Activated T-cell treated with anti-CD3 and anti-CD28 coated beads, Interleukin-2, amount 50 U/mL, for 24 hours (primary cell): Measurements from ENCODE around the gene SPON1.
"Not testable (repeated sequence)": the region's sequence is repeated elsewhere in the genome, so short reads cannot be mapped to it uniquely, and the experiment has no call there.

ENCODE experiments used
- DNase-seq: peaks from one replicate; pipeline ENCODE4 v3.0.0-alpha.2; 2020
- H3K27ac Mint-ChIP-seq: 2 replicates; pipeline ENCODE4 v1.8.0; 2020; ENCODE audit warnings: mild to moderate bottlenecking, mixed read lengths
- H3K27me3 Mint-ChIP-seq: 2 replicates; pipeline ENCODE4 v1.8.0; 2020; ENCODE audit warnings: mixed read lengths
- H3K36me3 Mint-ChIP-seq: 2 replicates; pipeline ENCODE4 v1.8.0; 2020; ENCODE audit warnings: low read depth, mixed read lengths
- H3K4me1 Mint-ChIP-seq: 2 replicates; pipeline ENCODE4 v1.8.0; 2020; ENCODE audit warnings: low read depth, mixed read lengths
- H3K4me3 Mint-ChIP-seq: 2 replicates; pipeline ENCODE4 v1.8.0; 2020; ENCODE audit warnings: mild to moderate bottlenecking, moderate library complexity, mixed read lengths
- H3K9me3 Mint-ChIP-seq: 2 replicates; pipeline ENCODE4 v1.8.0; 2020; ENCODE audit warnings: mixed read lengths

SPON1 gene

DNA sequence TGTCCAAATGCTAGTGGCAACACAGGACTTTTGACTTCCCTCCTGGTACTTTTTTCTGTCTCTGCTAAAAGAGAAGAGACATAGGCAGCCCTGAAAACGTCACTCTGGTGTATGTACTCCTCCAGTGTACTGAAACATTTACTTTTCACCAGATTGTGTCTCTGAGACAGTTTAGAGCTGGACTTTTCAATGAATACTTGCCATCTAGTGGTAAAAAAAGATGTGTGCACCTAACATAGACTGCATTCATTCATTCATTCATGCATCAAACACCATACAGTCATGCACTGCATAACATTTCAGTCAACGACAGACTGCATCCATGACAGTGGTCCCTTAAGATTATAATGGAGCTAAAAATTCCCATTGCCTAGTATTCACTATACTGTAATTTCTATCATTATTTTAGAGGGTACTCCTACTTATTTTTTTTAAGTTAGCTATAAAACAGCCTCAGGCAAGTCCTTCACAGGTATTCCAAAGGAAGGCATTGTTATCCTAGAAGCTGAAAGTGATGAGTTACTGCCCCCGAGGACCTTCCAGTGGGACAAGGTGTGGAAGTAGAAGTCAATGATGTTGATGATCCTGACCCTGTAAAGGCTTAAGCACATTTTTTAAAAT lies 186.2 kb downstream of the SPON1 start:
- Mint-ChIP-seq H3K9me3 (peaks cover 7% of the 10 kb centered on the region), H3K4me3 (no peak overlapping the region), H3K27me3 (no peaks in the 10 kb centered on the region), H3K27ac (no peak overlapping the region), H3K36me3 (peaks cover 6% of the 10 kb centered on the region), H3K4me1 (peaks cover 12% of the 10 kb centered on the region)
- DNase-seq = no peak

DNA sequence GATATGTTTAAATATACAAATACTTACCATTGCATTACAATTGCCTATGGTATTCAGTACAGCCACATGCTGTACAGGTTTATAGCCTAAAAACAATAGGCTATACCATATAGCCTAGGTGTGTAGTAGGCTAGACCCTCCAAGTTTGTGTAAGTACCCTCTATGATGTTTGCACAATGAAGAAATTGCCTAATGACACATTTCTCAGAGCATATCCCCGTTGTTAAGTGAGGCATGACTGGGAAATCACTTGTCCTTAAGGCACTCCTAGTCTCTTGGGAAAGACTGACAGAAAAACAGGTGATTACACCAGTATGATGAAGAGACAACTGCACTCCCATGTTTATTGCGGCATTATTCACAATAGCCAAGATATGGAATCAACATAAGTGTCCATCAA lies 187.2 kb downstream of the SPON1 start:
- Mint-ChIP-seq H3K4me3 (no peak overlapping the region), H3K27me3 (no peaks in the 10 kb centered on the region), H3K27ac (no peak overlapping the region), H3K36me3 (peaks cover 8% of the 10 kb centered on the region), H3K9me3 (peaks cover 10% of the 10 kb centered on the region), H3K4me1 (peaks cover 8% of the 10 kb centered on the region)
- no peak for DNase-seq

DNA sequence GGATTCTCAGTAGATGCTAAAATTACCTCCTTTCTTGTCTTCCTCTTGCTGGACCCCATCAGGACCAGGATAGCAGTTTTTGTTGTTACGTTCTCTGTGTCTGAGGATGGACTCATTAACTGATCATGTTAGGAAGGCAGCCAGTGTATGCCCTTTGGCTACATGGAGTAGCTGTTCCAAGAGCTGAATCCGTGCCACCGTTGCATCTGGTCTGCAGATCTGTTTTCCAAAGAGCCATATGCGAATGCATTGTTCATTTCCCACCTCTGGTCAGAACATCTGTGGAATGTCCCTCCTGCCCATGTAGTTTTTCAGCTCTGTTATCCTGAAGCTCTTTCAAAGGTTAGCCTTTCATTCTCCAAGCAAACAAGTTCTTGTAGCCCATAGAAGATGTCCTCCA lies 188.4 kb downstream of the SPON1 start:
- Mint-ChIP-seq H3K4me3 (no peak overlapping the region), H3K4me1 (peaks cover 2% of the 10 kb centered on the region), H3K36me3 (peaks cover 8% of the 10 kb centered on the region), H3K9me3 (peaks cover 14% of the 10 kb centered on the region), H3K27ac (no peak overlapping the region), H3K27me3 (no peaks in the 10 kb centered on the region)
- DNase-seq = no peak

DNA sequence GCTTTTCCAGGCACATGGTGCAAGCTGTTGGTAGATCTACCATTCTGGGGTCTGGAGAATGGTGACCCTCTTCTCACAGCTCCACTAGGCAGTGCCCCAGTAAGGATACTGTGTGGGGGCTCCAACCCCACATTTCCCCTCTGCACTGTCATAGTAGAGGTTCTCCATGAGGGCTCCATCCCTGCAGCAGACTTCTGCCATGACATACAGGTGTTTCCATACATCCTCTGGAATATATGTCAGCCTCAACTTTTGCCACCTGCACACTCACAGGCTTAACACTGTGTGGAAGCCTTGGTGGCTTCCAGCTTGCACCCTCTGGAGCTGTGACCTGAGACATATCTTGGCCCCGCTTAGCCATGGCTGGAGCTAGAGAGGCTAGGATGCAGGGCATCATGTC lies 191.6 kb downstream of the SPON1 start:
- H3K27me3 Mint-ChIP-seq, DNase-seq, H3K27ac Mint-ChIP-seq, H3K4me1 Mint-ChIP-seq, H3K4me3 Mint-ChIP-seq: not testable (repeated sequence)
- Mint-ChIP-seq H3K9me3 (peaks cover 32% of the 10 kb centered on the region), H3K36me3 (peaks cover 11% of the 10 kb centered on the region)

DNA sequence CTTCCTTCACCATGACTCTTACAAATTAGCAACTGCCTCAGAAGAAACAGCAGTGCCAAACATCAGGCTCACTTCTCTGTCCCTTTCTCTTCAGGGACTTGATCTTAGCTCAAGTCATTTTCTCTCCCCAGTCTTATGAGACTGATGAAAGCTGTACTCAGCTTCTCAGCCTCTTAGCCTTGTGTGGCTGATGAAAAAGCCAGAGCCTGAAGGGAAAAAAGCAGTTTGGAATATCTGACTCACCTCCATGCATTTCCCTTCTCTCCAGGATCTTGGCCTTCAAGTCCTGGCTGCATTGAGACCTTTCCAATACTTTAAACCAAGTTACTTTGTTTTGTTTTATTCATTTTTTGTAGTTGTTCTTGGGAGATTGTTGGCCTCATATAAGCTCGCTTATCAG lies 195.9 kb downstream of the SPON1 start:
- H3K9me3 Mint-ChIP-seq = peaks cover 29% of the 10 kb centered on the region
- DNase-seq = no peak
- H3K4me1 Mint-ChIP-seq = no peaks in the 10 kb centered on the region

DNA sequence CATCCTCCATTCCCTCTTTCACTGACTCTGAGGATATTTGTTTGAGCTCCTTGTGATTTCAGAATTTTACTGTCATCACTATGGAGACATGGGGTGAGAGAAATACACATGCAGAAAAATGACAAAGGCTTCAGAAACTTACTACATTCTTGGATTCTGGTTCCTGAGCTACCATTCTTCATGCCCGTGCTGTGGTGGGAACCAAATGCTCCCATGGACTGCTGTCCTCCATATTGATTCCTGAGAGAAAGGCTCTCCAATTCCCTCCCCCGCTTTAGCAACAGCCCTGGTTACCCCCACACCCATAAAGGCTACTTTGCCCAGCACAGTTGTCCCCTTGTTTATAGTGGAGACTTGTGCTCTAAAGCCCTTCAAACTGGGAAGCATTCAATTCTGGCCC lies 201.1 kb downstream of the SPON1 start:
- Mint-ChIP-seq H3K36me3 (peaks cover 8% of the 10 kb centered on the region), H3K27me3 (no peaks in the 10 kb centered on the region)

More for the DNA sequence above, 195.9 kb downstream of the SPON1 start:
- H3K4me3 Mint-ChIP-seq = no peak overlapping the region
- H3K27ac Mint-ChIP-seq = no peak overlapping the region
- no peaks in the 10 kb centered on the region for H3K27me3 Mint-ChIP-seq
- peaks cover 9% of the 10 kb centered on the region for H3K36me3 Mint-ChIP-seq

DNA sequence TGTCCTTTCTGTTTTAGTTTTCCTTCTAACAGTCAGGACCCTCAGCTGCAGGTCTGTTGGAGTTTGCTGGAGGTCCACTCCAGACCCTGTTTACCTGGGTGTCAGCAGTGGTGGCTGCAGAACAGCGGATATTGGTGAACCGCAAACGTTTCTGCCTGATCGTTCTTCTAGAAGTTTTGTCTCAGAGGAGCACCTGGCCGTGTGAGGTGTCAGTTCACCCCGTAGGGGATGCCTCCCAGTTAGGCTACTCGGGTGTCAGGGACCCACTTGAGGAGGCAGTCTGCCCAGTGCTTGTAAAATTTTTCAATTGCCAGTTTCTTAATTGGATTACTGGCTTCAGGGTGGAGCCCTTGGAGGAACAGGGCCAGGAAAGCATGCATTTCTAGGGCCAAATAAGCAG lies 211.2 kb downstream of the SPON1 start:
- H3K27me3 Mint-ChIP-seq, DNase-seq, H3K36me3 Mint-ChIP-seq, H3K27ac Mint-ChIP-seq, H3K4me1 Mint-ChIP-seq, H3K4me3 Mint-ChIP-seq, H3K9me3 Mint-ChIP-seq: not testable (repeated sequence)

More for the DNA sequence above, 201.1 kb downstream of the SPON1 start:
- no peak overlapping the region for H3K27ac Mint-ChIP-seq
- peaks cover 16% of the 10 kb centered on the region for H3K9me3 Mint-ChIP-seq
- H3K4me3 Mint-ChIP-seq = no peak overlapping the region
- no peak for DNase-seq
- peaks cover 6% of the 10 kb centered on the region for H3K4me1 Mint-ChIP-seq

DNA sequence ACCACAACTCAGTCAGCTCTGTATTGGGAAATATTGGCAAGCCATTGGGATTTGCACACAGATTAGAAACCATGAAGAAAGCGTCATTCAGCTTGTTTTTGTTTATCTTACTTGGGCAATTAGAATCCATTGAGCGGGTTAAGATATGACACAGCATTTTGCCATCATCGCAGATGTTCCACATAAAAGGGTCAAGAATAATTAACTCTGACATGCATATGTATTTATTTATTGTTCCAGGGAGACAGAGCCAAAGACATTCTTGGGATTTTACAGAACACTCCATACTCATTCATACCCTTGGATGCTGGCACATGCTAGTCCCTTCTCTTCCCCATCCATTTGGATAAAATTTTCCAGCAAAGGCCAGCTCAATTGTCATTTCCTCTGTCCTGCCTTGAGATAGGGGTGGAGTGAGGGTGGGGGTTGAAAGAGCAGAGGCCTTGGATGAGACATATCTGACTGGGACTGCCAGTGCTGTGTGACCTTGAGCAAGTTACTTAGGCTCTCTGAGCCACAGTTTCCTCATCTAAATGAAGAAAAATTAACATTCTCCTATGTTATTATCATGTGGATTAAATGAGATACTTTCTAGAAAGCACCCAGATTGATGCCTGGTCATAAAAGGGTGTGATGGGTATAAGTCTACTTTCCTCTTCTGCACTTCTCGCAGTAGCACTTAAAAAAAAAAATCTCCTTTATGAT lies 216.7 kb downstream of the SPON1 start:
- no peak for DNase-seq
- no peak overlapping the region for H3K4me3 Mint-ChIP-seq
- H3K27ac Mint-ChIP-seq = no peak overlapping the region
- H3K9me3 Mint-ChIP-seq = no peaks in the 10 kb centered on the region
- no peaks in the 10 kb centered on the region for H3K27me3 Mint-ChIP-seq
- peaks cover 8% of the 10 kb centered on the region for H3K4me1 Mint-ChIP-seq
- H3K36me3 Mint-ChIP-seq = no peaks in the 10 kb centered on the region

DNA sequence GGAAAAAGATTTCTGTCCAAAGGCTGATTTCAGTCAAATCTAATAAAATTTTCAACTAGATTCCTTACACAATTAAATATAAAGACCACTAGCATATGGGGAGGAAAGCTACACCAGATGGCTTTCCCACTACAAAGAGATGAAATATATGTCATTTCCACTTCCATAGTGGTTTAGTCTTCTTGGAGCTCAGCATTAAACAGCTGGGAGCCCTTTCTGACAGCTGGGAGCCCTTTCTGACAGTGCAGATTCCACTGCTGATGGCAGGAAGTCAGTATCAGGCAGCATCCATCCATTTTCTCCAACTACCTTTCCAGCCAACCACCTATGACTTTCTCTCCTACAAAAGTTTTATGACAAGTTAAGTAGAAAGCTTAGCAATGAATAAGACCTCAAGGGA lies 218.6 kb downstream of the SPON1 start:
- H3K36me3 Mint-ChIP-seq = no peaks in the 10 kb centered on the region
- no peak overlapping the region for H3K4me3 Mint-ChIP-seq
- no peaks in the 10 kb centered on the region for H3K27me3 Mint-ChIP-seq
- DNase-seq = no peak
- H3K27ac Mint-ChIP-seq = no peak overlapping the region
- H3K4me1 Mint-ChIP-seq = peaks cover 7% of the 10 kb centered on the region
- no peaks in the 10 kb centered on the region for H3K9me3 Mint-ChIP-seq

DNA sequence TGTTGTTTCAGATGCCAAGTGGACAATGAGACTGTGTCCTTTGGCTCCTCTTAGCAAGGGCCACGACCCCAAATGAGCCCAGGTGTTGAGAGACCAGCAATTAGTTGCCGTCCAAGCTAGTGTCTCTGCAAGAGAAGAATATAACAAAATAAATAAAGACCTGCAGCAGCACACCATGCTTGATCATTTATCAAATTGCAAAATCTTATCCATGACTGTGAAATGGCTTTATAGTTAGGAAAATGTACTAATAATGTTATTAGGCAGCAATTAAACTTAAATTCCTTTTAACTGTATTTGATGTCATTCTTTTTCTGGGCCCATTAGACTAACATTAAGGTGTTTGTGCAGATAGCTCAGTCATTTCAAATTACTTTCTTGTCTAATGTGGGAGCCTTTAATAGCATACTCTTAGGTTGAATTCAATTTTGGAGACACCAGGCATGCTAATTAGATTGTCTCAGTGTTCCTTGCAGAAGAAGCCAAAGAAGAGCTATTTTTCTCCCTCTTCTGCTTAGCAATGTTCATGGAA lies 220.4 kb downstream of the SPON1 start:
- Mint-ChIP-seq H3K4me3 (no peak overlapping the region), H3K27ac (no peak overlapping the region), H3K36me3 (no peaks in the 10 kb centered on the region), H3K9me3 (no peaks in the 10 kb centered on the region), H3K27me3 (no peaks in the 10 kb centered on the region), H3K4me1 (no peaks in the 10 kb centered on the region)
- DNase-seq = no peak

DNA sequence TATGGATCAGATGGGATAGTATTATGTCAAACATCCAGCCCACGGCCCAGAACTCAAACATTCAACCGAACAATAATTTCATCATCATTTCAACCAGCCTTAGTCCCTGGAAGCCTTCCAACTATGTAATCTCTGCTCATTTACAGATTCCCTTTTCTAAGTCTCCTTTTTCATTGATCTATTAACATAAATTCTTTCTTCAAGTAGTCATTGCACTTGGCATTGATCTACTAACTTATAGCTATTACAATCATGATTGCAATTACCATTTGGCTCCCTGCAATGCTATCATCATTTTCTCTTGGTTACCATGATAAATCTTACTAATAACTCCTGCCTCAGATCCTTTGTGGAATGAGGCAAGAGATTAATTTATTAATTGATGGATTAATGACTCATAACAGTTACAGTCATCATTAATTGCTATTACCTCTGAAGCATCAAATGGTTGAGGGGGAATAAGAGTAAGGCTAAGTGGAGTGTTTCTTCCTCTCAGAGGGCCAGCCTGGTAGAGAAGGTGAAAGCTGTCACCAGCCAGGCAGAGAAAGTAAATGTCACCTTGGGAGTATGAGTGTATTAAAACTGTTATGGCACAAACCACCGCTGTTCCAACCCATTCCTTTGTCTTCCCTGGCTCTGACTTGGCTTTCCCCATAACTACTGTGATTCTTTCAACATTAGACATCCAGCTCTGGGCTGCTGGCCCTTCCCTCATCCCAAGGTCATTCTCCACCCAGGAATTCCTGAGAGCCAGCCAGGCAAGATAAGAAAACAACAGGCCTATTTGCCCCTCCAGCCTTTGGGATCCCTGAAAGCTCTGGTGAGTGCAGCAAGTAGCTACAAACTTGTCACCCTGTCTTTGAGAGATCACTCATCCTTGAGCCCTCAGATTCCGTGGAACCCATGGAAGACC lies 221.8 kb downstream of the SPON1 start:
- DNase-seq = no peak
- Mint-ChIP-seq H3K4me1 (no peaks in the 10 kb centered on the region), H3K4me3 (no peak overlapping the region), H3K9me3 (no peaks in the 10 kb centered on the region), H3K36me3 (no peaks in the 10 kb centered on the region), H3K27me3 (no peaks in the 10 kb centered on the region), H3K27ac (no peak overlapping the region)

DNA sequence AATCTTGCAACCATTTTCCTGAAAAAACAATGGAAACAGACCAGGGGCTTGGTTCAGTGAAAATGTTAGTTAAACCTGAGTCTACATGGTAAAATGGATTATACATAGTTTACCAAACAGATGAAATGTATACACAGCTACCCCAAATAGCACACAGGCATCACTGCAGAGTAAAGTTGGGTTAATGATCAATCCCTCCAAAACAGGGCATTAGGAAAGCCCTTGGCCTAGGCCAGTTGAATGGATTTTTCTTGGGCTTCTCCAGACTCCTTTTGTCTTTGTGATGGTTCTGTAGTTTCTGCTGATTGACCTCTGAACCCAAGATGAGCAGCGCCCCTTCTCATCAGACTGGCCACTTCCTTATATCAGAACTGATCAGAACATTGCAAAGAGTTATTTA lies 222.9 kb downstream of the SPON1 start:
- H3K4me1 Mint-ChIP-seq = no peaks in the 10 kb centered on the region
- no peaks in the 10 kb centered on the region for H3K9me3 Mint-ChIP-seq
- no peaks in the 10 kb centered on the region for H3K36me3 Mint-ChIP-seq
- no peak for DNase-seq
- no peak overlapping the region for H3K4me3 Mint-ChIP-seq
- no peaks in the 10 kb centered on the region for H3K27me3 Mint-ChIP-seq
- no peak overlapping the region for H3K27ac Mint-ChIP-seq

DNA sequence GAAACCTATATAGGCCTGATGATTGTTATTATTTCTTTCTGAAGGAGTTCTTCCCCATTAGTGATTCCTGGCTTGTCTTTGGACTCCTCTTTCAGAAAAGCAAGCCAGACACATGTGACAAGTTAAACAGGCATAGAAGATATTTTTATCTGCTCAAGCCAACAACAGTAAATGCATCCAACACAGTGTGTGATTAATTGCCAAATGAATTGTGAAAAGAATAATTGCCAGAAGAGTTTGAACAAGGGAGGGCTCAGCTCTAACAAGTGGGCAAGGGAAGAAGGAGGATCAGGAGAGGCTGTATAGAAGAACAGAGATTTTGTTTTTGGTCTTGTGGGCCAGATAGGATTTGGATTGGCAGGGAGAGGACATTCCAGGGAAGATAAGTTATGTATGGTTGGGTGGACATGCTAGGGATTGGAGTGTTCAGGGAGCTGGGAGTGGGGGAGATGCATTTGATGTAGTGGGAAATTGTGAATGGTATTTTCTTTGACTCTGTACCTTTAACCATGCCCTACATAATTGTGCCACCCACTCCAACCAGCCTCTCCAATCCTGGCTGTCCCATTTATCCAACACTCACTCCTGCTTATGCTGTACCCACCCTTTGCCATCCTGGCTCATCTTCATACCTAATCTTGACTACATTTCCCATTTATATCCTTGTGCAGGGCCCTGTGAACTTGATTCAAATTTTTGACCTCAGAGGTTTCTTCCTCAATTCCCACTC lies 223.7 kb downstream of the SPON1 start:
- Mint-ChIP-seq H3K36me3 (no peaks in the 10 kb centered on the region), H3K4me1 (no peaks in the 10 kb centered on the region), H3K4me3 (no peak overlapping the region), H3K27me3 (no peaks in the 10 kb centered on the region), H3K27ac (no peak overlapping the region), H3K9me3 (no peaks in the 10 kb centered on the region)
- no peak for DNase-seq

DNA sequence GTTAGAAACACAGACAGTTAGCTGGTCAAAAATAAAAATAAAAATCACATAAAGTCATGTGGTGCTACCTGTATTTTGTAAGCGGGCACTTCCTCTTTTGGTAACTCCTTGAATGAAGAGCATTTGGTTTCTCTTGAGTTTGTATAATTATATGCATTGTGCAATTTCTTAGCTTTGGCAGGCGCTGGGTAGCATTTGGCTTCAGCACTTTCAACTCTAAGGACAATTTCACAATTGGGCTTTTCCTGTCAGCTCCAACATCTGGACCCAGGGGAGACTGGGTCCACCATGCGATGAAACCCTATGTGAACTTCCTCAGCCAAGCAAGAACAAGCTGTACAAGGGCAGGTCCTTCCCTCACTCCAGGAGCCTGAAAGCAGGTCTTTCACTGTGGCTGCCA lies 227.4 kb downstream of the SPON1 start:
- DNase-seq = no peak
- H3K4me3 Mint-ChIP-seq = no peak overlapping the region
- H3K9me3 Mint-ChIP-seq = no peaks in the 10 kb centered on the region
- no peaks in the 10 kb centered on the region for H3K27me3 Mint-ChIP-seq
- no peaks in the 10 kb centered on the region for H3K4me1 Mint-ChIP-seq
- no peak overlapping the region for H3K27ac Mint-ChIP-seq
- no peaks in the 10 kb centered on the region for H3K36me3 Mint-ChIP-seq
